Brain microvascular endothelial cell (primary cell): ENCODE data around the gene TIGD7.
A peak's percentile ranks its signal among the peaks of the same experiment; 100 is the strongest.

Experiments
- DNase-seq: peaks from one replicate; pipeline ENCODE4 v3.0.0-alpha.2; 2020
- H3K27ac ChIP-seq: fragments of 250-450 bp; sonication (Bioruptor Pico); 2 replicates; pipeline ENCODE4 v1.5.1; 2020; ENCODE audit warnings: mild to moderate bottlenecking, moderate library complexity
- H3K27me3 ChIP-seq: fragments of 250-450 bp; sonication (Bioruptor Pico); replicated peaks from 2 replicates; pipeline ENCODE4 v1.5.1; 2020; ENCODE audit warnings: mild to moderate bottlenecking
- H3K36me3 ChIP-seq: fragments of 250-450 bp; sonication (Bioruptor Pico); replicated peaks from 2 replicates; pipeline ENCODE4 v1.5.1; 2020; ENCODE audit warnings: mild to moderate bottlenecking
- H3K4me3 ChIP-seq: 2 replicates; pipeline ENCODE4 v1.5.1; 2011; ENCODE audit warnings: low read depth, mild to moderate bottlenecking, control low read depth, low read length, moderate library complexity
- CTCF ChIP-seq: IDR thresholded peaks from 2 replicates; pipeline ENCODE4 v1.5.1; 2011; ENCODE audit warnings: low read depth, mild to moderate bottlenecking, moderate library complexity, low read length, control low read depth, inconsistent platforms; ENCODE audit errors: missing control alignments
- in situ Hi-C: cut with HindIII; loops from 2 replicates; pipeline ENCODE4 v1.10.0; 2017; ENCODE audit warnings: low sequenced_read_pairs, low pct_ligation_motif_present

The TIGD7 gene

GRCh38 chr16:3306078-3306477, 848 bp upstream of the TIGD7 start:
- DNase-seq = no peak
- H3K27me3 ChIP-seq = no peaks in the 10 kb centered on the region
- peaks cover 9% of the 10 kb centered on the region for H3K36me3 ChIP-seq
- peak overlapping the region; percentile 66 for H3K4me3 ChIP-seq
- H3K27ac ChIP-seq = no peak overlapping the region
- TF ChIP-seq CTCF = no peak
- in situ Hi-C loops = no loop called here

- peak overlapping the region; percentile 66 for H3K4me3 ChIP-seq
- in situ Hi-C loops = no loop called here
- no peaks in the 10 kb centered on the region for H3K27me3 ChIP-seq
- H3K36me3 ChIP-seq = peaks cover 18% of the 10 kb centered on the region
- no peak for DNase-seq
- no peak overlapping the region for H3K27ac ChIP-seq
- no peak for TF ChIP-seq CTCF
These were observed 860 bp downstream of the TIGD7 start for GRCh38 chr16:3304370-3304769.

GRCh38 chr16:3295783-3296182, 9.4 kb downstream of the TIGD7 start:
- Histone ChIP-seq H3K27ac (no peak overlapping the region), H3K36me3 (peaks cover 34% of the 10 kb centered on the region), H3K27me3 (no peaks in the 10 kb centered on the region), H3K4me3 (no peak overlapping the region)
- DNase-seq = no peak
- no peak for TF ChIP-seq CTCF
- in situ Hi-C loops = no loop called here

GRCh38 chr16:3295209-3295608, 10.0 kb downstream of the TIGD7 start:
- in situ Hi-C loops = no loop called here
- no peak for DNase-seq
- Histone ChIP-seq H3K27ac (no peak overlapping the region), H3K27me3 (no peaks in the 10 kb centered on the region), H3K4me3 (no peak overlapping the region), H3K36me3 (peaks cover 40% of the 10 kb centered on the region)
- TF ChIP-seq CTCF = no peak

- in situ Hi-C loops = no loop called here
- H3K36me3 ChIP-seq = peaks cover 53% of the 10 kb centered on the region
These were observed 12.6 kb downstream of the TIGD7 start for GRCh38 chr16:3292604-3293003.

More at GRCh38 chr16:3292604-3293003, 12.6 kb downstream of the TIGD7 start:
- no peak overlapping the region for H3K27ac ChIP-seq
- no peak overlapping the region for H3K4me3 ChIP-seq
- no peak for DNase-seq
- H3K27me3 ChIP-seq = no peaks in the 10 kb centered on the region
- TF ChIP-seq CTCF = no peak
